NOMO-1 treated with dmso at 0.1 percent for 144 hours (cell line): Measurements from ENCODE around the gene HIVEP3.

ENCODE experiments used
- DNase-seq: peaks from one replicate; lab custom pipeline; 2025; ENCODE audit not compliant: unreplicated experiment; lab: John Stamatoyannopoulos, UW

The HIVEP3 gene

DNA sequence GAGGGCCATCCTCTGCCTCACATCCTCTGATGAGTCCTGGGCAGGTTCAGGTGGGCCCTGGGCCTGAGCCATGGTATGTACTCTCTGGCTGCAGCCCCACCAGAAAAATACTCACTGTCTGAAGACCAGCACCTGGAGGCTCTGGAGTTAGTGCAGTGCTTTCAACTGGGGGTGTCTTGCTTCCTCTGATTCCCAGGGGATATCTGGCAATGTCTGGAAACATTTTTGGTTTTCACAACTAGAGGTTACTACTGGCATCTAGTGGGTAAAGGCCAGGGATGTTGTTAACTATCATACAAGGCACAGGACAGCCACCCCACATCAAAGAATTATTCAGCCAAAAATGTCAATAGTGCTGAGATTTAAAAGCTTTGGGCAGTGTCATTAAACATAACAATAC lies 152.7 kb downstream of the HIVEP3 start:
- DNase-seq: no peak

DNA sequence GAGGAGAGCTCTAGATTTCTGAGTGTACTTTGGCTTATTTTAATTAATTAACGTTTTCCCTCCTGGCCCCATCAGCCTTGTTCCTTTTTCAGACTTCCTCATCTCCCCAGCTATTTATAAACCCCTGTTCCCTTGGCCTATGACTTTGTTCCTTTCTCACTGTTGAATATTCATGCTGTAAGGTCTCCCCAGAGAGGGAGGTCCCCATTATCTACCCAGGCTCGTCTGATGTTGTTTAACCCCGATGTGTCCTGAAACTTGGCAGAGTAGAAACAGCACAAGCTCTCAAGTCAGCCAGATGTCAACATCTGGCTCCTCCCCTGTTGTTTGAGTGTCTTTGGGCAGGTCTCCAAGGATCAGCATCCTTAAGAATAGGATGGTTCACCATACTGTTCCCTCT lies 153.6 kb downstream of the HIVEP3 start:
- peak; percentile 46 for DNase-seq

DNA sequence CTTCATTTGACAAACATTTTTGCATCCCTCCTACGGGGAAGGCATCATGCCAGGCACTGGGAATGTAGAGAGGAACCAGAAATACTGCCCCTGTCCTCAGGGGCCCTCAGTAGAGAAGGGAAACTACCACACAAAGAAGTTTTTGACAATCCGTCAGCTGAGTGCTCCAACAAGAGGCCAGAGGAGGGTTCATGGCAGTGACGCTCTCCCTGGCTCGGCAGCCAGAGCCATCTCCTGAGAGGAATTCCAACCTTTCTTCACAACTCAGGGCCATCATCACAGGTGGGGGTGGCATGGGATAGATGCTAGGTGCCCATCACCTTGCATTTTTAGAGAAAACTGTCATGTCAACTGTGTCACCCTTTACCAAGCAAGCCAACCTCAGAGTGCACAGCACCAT lies 154.1 kb downstream of the HIVEP3 start:
- DNase-seq: peak; percentile 42

DNA sequence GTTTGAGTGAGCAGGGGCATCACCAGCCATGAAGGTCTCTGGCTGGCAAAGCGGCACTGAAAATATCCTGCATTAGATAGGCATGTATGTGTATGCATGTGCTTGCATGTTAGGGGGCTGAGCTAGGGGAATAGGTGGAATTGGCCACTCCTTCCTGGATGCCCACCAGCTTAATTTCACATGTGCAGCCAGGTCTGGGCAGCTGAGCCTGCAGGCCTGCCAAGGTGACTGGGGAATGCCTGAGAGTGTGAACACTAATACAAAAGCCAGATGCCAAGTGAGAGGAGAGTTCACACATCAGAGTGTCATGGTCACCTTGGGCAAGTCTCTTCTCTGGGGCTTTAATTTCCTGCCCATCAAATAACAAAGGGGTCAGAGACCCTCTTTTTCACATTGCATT lies 155.9 kb downstream of the HIVEP3 start:
- DNase-seq: no peak

DNA sequence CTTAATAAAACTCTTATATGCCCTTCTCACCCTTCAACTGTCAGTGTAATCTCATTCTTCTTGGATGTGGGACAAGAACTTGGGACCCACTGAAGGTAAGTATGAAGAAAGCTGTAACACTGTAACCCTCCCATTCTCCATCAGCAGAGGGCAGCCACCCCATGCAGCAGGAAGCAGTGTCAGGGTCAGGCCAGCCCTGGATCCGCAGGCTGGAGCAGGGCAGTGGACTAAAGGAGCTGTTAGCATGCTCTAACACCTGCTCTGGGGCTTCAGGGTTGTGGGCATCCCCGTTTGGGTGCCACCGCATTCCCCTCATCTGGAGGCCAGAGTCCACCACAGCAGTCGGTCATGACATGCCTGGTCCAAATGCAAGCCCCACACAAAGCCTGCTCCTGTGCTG lies 156.5 kb downstream of the HIVEP3 start:
- DNase-seq: no peak

DNA sequence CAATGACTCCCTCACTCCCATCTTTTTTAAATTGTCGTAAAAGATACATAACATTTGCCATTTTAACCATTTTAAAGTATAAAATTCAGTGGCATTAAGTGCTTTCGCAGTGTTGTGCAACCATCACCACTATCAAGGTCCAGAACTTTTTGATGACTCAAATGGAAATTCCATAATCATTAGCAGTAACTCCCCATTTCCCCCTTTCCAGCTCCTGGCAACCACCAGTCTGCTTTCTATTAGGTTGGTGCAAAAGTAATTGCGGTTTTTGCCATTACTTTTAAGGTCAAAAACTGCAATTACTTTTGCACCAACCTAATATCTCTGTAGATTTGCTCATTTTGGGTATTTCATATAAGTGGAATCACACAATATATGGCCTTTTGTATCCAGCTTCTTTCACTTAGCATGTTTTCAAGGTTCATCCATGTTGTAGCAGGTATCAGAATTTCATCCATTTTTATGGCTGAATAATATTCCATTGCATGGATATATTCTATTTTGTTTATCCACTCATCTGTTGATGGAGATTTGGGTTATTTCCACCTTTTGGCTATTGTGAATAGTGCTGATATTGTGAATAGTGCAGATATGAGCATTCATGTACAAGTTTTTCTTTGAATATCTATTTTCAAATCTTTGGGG lies 159.7 kb downstream of the HIVEP3 start:
- no peak for DNase-seq

DNA sequence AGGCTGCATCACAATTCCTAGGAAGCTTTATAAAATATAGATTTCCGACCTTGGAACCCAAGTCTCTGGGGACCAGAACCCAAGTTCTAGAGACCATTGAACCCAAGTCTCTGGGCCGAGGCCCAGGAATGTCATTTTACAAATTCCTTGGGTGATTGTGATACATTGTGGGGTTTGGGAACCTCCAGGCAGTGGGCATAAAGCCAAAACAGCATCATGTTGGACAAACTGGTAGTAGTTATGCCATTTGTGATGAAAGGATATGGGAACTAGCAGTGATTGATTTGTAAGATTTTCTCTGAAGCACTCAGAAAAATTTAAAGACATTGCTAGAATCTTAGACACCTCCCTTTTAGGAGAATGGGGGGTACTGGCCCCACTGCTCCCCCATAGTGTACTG lies 160.2 kb downstream of the HIVEP3 start:
- DNase-seq: no peak

DNA sequence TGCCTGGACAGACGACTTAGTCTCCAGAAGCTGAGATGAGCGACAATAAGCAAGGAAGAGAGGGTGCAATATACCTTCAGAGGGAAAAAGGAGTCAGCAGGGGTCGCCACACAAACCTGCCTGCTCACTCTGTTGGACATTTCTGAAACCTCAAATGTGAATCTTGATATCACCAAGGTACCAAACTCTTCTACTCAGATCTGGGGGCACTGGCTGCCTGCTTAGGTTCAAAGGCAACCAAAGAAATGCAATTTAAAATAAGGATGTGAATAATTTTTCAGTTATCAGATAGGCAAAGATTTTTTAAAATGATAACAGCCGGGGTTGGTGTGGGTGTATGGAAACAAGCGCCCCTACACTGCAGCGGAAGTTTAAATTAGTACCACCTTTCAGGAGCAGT lies 164.2 kb downstream of the HIVEP3 start:
- no peak for DNase-seq

DNA sequence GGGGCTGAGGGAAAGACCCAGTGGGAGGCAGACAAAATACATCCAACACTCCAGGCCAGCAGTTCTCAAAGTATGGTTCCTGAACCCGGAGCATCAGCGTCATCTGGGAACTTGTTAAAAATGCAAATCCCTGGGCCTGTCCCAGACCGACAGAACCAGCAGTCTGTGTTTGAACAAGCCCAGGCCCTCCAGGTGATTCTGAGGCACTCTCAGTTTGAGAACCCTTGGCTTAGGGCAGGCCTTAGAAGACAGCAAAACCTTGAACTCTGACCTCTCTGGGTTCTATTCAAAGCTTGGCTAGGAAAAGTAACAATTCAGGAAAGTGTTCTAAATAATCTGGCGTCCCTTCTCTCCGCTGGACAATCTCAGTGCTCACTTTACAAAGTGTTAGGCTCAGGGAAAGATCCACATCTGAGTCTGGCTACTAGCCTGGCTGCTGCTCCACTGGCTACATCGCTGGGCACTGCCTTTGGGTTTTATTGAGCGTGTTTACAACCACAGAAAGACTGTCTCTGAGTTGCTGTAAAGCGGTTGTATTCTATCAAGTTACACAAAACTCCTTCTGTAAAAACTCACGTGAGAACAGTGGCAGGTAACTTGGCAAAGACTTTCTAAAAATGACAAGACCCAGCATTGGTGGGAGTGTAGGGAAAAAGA lies 166.1 kb downstream of the HIVEP3 start:
- DNase-seq: no peak

DNA sequence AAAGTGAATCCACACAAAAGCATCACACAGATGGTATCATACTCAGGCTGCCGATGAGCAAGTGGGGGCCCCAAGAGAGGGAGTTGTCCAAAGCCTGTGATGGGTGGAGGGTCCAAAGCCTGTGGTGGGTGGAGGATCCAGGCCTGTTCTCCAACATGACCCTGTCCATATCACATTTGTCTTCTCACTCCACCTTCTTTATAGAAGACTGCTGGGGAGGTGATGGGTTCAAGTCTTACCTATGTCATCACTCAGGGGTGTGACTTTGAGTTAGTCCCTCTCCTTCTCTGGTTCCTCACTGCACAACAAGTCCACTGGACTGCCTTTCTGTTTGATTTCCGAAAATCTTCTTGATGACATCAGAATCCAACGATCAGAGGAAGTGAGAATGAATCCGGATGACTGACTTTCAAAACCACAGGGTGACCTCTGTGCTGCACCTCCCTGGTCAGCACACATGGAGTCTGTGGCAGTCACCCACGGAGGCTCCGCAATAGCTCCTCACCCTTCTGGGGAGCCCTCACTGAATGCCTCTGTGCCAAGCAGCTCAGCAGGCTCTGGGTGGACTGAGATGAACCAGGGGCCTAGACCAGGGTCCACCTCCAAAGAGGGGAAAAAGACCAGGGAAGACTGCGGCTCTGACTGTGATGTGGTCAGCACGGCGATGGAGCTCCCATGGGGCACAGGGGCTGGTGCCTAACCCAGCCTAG lies 166.8 kb downstream of the HIVEP3 start:
- peak; percentile 47 for DNase-seq

DNA sequence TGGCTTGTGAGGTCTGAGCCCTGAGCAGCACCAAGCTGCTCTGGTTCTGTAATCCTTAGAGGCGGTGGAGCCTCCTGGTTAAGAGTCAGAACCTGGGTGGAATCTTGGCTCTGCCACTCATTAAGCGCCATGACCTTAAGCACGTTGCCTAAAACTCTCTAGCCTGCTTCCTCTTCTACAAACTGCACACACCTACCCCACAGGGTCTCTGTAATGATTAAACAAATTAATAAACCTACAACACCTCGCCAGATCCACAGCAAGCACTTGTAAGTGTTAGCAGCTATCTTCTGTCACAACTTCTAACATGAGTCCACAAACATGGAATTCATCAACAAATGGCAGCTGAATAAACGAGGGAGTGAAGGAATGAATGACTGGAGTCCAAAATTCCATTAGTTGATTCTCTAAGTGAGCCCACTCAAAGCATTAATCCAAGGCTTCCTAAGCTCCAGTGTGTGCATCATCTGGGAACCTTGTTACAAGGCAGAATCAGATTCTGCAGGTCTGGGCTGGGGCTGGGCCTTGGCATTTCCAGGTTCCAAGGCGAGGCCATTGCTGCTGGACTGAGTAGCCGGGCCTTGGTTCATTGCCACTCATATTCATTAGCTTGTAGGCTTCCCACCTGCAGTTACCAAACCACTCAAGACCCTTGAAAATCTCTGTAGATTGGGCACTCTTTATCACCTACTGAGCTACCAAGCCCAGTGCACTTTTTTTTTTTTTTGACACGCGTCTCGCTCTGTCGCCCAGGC lies 168.6 kb downstream of the HIVEP3 start:
- no peak for DNase-seq

DNA sequence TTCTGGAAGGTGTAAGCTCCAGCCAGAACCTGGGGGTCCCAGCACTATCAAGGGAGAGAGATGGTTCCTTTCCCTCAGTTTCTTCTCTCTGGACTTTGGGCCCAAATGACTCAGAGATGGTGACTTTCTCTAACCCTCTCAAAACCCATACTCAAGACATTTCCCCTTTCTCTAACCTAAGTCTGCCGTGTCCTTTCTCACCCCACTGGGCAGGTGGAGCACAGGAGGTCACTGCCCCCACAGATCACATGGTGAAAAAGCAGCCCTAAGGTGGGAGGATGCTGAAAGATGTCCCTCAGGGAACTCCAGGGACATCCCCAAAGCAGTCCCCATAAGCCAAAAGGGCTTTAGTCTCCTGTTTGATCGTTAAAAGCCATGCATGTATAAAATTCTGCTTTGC lies 173.7 kb downstream of the HIVEP3 start:
- DNase-seq: no peak

DNA sequence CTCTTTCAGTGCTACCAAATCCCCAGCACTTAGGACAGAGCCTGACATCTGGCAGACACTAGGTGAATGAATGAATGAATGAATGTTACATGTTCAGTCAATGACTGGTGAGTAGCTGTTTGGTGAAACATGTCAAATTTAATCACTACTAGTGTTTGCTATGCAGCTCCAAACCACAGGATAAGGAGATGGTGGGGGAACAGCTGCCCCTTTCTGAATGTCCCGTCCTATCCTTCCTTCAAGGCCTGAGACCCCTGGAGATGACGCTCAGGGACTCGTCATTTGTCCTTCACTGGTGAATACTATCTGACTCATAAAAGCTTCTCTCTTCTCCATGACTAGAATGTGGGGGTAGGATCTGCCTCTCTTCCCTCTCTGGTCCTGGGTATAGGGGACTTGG lies 175.4 kb downstream of the HIVEP3 start:
- DNase-seq: no peak

DNA sequence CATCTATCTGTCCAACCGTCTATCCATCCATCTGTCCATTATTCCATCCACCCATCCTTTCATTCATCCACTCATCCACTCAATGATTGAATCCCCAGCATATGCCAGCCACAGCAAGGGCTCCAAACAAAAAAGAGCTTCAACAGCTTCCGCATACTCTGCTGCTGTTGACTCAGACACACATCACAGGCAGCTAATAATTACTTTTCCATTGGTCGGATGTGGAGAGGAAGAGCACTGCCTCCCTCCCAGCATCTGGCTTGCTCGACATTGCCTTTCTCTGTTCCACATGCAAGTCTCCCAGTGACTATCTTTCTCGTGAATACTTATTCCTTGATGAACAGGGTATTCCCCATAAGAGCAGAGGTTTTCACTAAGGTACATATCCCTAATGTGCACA lies 176.5 kb downstream of the HIVEP3 start:
- no peak for DNase-seq

DNA sequence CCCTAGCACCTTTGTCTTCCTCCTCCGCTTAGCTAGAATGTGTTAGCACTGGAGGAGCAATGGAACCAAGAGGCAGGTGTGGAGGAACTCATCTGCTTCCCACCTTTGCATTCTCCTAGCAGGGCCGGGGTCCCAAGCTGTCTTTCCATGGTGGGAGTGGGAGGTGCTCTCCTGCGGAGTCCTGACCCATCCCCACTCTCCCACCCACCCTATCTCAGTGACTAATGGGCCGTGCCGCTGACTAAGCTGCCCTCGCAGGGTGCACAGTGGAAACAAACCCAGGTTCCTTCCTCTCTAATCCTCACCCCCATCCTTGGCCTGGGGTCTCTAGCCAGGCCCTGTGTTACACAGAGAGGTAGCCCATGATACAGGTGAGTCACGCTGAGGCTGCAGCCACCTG lies 177.5 kb downstream of the HIVEP3 start:
- DNase-seq: no peak

DNA sequence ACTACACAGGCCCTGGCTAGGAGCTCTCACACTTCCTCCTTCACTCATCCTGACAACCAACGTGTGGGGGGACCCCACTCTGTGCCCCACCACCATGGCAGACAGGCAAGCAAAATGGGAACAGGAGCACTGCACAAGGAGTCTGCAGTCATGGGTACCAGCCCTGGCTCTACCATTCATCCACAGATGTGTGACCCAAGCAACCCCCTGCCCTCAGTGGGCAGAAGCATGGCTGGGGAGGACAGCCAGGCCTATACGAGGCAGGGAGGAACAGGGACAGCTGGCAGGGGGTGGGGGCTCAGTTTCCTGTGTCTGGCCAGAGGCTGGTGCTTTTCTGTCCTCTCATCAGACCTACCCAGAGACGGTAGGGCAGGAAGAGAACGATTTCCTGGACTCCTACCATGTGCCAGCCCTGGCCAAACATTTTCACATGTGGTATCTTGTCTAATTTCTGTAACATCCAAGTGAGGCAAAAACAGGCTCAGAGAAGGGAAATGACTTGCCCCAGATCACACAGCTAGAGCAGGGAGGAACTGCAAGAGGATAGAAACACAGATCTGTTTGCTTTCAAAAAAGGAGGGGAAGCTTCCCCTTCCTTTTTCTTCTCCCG lies 178.0 kb downstream of the HIVEP3 start:
- DNase-seq: peak; percentile 20

DNA sequence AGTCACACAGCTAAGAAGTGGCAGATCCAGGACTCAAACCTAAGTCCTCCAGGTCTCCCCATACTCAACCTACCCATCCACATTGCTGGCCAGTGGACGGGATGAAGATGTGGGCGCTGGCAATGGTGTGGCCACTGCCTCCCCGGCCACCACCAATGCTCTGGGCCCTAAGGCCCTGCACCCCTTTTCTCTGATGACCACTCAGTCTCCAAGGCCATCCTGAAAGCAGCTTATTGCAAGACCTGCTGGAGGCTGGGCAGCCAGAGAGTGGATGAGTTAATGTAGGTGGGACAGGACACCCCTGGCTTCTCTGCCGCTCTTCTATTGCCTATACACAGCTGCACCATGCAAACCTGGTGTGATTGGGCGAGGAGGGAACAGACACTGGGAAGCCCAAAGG lies 178.7 kb downstream of the HIVEP3 start:
- no peak for DNase-seq

DNA sequence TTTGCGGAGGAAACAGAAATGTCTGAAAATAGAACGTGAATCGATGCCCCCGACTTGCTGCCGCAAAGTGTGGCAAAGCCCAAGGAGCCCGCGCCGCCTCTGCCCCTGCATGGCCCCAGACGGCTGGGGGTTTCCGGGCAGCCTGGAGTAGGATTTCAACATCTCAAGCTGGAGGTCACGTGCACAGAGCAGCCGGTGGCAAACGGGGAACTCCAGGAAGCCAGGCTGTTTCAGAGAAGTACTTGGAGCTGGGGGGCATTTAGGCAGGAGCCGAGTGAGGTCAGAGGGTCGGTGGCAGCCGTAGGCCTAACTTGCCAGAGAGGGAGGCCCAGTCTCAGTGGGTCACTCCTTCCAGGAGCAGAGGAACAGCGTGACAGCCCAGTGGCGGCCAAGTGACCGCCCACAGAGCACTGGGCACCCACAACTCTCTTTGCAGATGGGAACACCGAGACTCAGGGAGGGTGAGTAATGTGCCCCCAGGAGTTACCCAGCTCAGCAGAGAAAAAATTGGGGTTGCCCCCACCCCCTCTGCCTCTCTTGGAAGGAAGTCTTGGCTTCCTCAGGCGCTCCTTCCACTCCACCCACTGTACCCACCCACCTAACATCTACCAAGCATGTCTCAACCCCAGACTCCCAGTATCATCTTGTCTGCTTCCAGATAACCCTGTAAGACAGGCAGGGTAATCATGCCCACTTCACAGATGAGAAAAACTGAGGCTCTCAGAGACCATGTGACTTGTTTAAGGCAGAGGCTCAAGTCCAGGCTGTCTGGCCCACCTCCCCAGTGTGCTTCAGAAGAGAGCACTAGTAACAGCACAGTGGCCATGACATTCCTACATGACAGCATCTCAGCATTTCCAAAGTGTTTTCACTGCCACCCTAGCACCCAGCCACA lies 179.4 kb downstream of the HIVEP3 start:
- peak; percentile 98 for DNase-seq

DNA sequence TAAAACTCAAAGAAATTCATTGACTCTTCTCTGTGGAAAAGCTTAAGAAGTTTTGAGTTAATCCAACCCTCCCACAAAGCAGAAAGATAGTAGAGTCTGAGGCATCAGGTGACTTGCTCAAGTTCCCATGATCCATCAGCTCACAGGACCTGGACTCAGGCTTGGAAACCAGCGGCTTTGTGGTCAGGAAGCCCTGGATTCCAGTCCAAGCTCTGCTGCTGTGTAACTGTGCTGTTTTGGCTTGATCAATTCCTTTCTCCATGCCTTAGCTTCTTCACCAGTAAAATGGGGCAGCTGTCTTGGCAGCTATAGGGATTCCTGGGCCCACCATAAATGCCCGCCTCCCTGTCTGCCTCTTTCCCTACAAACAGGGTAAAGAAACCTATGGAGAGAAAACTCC lies 180.2 kb downstream of the HIVEP3 start:
- no peak for DNase-seq

DNA sequence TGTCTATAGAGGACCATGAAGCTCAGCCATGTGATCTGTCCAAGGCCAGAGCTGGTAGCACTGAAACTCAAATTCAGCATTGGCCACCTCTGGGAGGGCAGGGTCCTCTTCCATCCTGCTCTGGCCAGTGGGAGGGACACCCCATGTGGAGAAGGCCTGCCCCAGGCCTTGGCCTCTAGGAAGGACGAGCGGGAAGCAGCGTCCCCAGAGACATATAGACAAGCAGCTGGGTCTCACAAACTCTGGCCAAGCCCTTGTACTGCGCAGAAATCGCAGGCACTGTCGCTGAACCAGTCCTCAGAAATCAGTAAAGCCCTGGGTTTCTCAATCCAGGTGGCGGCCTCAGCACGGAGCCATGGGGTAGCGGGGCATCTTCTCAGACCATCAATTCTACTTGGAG lies 180.7 kb downstream of the HIVEP3 start:
- DNase-seq: no peak
